ENCODE data around the gene NDP.

Gene NDP

DNA sequence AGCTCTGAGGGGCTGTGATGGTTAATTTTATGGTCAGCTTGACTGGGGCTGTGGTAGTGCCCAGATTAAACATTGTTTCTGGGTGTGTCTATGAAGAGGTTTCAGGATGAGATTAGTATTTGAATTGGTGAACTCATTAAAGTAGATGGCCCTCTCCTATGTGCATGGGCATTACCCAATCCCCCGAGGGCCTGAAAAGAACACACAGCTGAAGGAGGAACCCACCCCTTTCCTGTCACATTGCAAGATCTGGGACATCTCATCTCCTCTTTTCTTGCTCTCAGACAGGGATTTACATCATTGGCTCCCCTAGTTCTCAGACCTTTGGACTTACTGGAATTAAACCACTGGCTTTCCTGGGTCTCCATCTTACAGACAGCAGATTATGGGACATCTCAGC, 29.4 kb upstream of the NDP start:
- Histone ChIP-seq H3K27ac (ENCODE audit: low read depth, low read length) (no peak overlapping the region), H3K4me3 (ENCODE audit: low read length) (no peak overlapping the region), H3K9me3 (ENCODE audit: insufficient read depth, low read depth, low read length) (no peaks in the 10 kb centered on the region), H3K9ac (ENCODE audit: low read depth, low read length) (no peak overlapping the region), H3K27me3 (ENCODE audit: insufficient read depth, low read length) (no peaks in the 10 kb centered on the region), H3K36me3 (ENCODE audit: insufficient read depth, low read length) (no peaks in the 10 kb centered on the region), H3K4me1 (ENCODE audit: insufficient read depth, low read length) (no peaks in the 10 kb centered on the region)
- 89% methylated on average over 1 of the region's 1 CpG for WGBS

DNA sequence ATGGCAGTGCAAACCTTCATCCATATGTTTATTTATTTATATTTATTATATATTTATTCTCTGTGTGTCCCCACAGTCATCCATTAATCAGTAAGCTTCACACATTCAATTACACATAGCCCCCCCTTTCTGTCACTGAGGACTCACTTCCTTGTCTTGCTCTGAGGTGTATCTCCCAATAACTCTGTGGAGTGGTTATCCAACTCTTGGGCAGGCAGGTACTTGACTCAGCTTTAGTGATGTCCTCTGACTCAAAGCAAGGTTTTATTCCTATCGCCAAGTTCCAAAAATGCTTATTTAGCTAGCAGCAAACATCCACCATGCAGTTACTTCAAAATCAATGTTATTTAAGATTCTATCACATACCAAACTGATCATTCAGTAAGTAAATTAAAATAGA, 25.2 kb upstream of the NDP start:
- Histone ChIP-seq H3K36me3 (ENCODE audit: insufficient read depth, low read length) (no peaks in the 10 kb centered on the region), H3K9me3 (ENCODE audit: insufficient read depth, low read depth, low read length) (no peaks in the 10 kb centered on the region), H3K4me1 (ENCODE audit: insufficient read depth, low read length) (no peaks in the 10 kb centered on the region), H3K9ac (ENCODE audit: low read depth, low read length) (no peak overlapping the region), H3K4me3 (ENCODE audit: low read length) (no peak overlapping the region), H3K27ac (ENCODE audit: low read depth, low read length) (no peak overlapping the region), H3K27me3 (ENCODE audit: insufficient read depth, low read length) (no peaks in the 10 kb centered on the region)
- WGBS, result 93% methylated on average over 1 of the region's 1 CpG

DNA sequence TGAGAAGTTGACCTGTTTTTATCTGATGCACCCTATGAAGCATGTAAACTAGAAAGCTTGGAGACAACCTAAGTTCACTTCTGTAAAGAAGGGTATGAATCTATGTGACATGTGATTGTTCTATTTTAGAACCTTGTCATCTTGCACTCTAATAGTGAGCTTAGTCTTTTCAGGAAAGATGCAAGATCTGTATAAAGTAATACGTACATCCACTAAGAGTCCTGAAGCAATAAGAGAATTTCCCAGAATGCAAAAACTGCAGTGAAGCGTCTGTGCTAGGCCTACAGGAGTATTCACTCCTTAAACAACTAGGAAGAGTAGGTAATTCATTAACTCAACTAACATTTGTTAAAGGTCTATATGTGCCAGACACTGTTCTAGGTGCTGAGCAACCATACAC, 23.3 kb upstream of the NDP start:
- Histone ChIP-seq H3K9me3 (ENCODE audit: insufficient read depth, low read depth, low read length) (no peaks in the 10 kb centered on the region), H3K4me3 (ENCODE audit: low read length) (no peak overlapping the region), H3K27me3 (ENCODE audit: insufficient read depth, low read length) (no peaks in the 10 kb centered on the region), H3K36me3 (ENCODE audit: insufficient read depth, low read length) (no peaks in the 10 kb centered on the region), H3K27ac (ENCODE audit: low read depth, low read length) (no peak overlapping the region), H3K9ac (ENCODE audit: low read depth, low read length) (no peak overlapping the region), H3K4me1 (ENCODE audit: insufficient read depth, low read length) (no peaks in the 10 kb centered on the region)
- no CpG with 5 or more reads among the region's 2 CpGs for WGBS

DNA sequence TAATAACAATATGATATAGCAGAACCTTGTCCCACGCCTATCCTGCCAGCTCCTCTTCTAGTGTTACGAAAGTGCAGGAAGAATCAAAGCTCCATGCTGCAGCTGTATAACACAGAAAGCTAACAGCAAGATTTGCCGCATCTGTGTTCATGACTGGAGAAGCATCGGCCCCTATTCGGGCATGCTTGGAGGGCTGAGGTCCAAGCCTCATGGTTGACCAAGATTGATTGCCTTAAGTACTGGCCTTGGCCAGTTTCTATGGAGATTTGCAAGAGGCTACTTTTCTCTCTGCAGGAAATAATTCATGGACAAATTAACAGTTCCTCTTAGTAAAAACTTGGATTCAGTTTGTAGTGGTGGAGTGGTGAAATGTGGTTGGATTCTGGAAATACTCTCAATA, 12.9 kb upstream of the NDP start:
- WGBS, result 96% methylated on average over 5 of the region's 5 CpGs
- no peaks in the 10 kb centered on the region for H3K4me1 ChIP-seq (ENCODE audit: insufficient read depth, low read length)
- no peak overlapping the region for H3K27ac ChIP-seq (ENCODE audit: low read depth, low read length)
- no peak overlapping the region for H3K9ac ChIP-seq (ENCODE audit: low read depth, low read length)
- no peaks in the 10 kb centered on the region for H3K36me3 ChIP-seq (ENCODE audit: insufficient read depth, low read length)
- H3K4me3 ChIP-seq (ENCODE audit: low read length), result no peak overlapping the region
- no peaks in the 10 kb centered on the region for H3K27me3 ChIP-seq (ENCODE audit: insufficient read depth, low read length)
- no peaks in the 10 kb centered on the region for H3K9me3 ChIP-seq (ENCODE audit: insufficient read depth, low read depth, low read length)

DNA sequence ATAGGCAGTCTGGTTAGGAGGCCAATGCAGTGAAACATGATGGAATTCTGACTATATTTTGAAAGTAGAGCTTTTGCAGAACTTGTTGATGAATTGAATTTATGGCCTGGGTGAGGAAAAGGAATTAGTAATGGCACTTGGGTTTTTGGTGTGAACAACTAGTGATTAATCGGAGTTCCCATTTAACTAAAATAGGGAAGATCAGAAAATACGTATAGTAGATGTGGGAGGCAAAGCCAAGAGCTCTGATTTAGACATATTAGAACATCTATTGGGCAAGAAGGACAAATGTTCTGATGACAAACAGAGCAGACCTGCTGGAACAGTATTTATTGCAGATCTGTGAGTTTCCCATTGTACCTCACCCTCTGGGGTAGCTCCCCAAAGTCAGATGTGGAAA, 12.3 kb upstream of the NDP start:
- no peaks in the 10 kb centered on the region for H3K27me3 ChIP-seq (ENCODE audit: insufficient read depth, low read length)
- H3K9me3 ChIP-seq (ENCODE audit: insufficient read depth, low read depth, low read length), result no peaks in the 10 kb centered on the region
- H3K4me3 ChIP-seq (ENCODE audit: low read length), result no peak overlapping the region
- no peaks in the 10 kb centered on the region for H3K36me3 ChIP-seq (ENCODE audit: insufficient read depth, low read length)
- no peak overlapping the region for H3K9ac ChIP-seq (ENCODE audit: low read depth, low read length)
- 96% methylated on average over 2 of the region's 2 CpGs for WGBS
- no peak overlapping the region for H3K27ac ChIP-seq (ENCODE audit: low read depth, low read length)
- no peaks in the 10 kb centered on the region for H3K4me1 ChIP-seq (ENCODE audit: insufficient read depth, low read length)

DNA sequence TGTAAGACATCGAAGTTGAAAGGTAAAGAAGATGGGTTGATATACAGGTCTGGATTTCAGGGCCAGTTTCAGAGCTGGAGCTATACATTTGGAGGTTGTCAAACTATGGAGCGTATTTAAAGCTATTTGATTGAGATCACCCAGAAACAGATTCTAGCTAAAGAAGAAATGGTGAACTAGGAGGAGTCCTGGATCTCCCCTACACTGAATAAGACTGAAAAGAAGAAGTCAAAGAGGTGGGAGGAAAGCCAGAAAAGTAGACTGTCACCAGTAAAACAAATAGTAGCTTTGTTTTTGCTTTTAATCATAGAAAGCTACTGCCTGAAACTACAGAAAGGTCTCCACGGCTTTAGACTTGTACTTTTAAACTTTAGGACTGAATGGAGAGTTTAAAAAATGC, 5.0 kb upstream of the NDP start:
- Histone ChIP-seq H3K27me3 (ENCODE audit: insufficient read depth, low read length) (peaks cover 9% of the 10 kb centered on the region), H3K4me1 (ENCODE audit: insufficient read depth, low read length) (0 out of 2 replicates have a peak, but pooled peaks cover 6% of the 10 kb centered on the region), H3K27ac (ENCODE audit: low read depth, low read length) (no peak overlapping the region), H3K9me3 (ENCODE audit: insufficient read depth, low read depth, low read length) (no peaks in the 10 kb centered on the region), H3K9ac (ENCODE audit: low read depth, low read length) (no peak overlapping the region), H3K36me3 (ENCODE audit: insufficient read depth, low read length) (no peaks in the 10 kb centered on the region), H3K4me3 (ENCODE audit: low read length) (no peak overlapping the region)
- 98% methylated on average over 2 of the region's 3 CpGs for WGBS

DNA sequence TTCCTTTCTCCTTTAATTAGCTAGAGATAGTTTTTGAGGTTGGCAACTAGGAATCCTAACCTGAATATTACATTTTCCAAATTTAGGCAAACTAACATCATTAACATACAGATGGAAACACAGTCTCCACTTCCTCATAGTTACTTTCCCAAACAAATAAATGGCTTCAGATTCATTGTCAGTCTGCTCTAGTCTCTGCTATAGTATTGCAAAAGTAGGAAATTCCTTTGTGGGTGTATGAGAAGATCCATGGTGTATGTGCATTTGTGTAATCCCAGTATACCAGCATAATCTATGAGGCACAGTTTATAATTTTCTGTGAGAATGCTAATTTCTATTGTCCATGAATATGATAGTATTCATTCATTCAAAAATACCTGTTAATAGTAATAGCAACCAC, 3.0 kb upstream of the NDP start:
- H3K4me3 ChIP-seq (ENCODE audit: low read length), result no peak overlapping the region
- peaks cover 17% of the 10 kb centered on the region for H3K4me1 ChIP-seq (ENCODE audit: insufficient read depth, low read length)
- no peaks in the 10 kb centered on the region for H3K36me3 ChIP-seq (ENCODE audit: insufficient read depth, low read length)
- peaks cover 19% of the 10 kb centered on the region for H3K27me3 ChIP-seq (ENCODE audit: insufficient read depth, low read length)
- H3K9ac ChIP-seq (ENCODE audit: low read depth, low read length), result no peak overlapping the region
- H3K27ac ChIP-seq (ENCODE audit: low read depth, low read length), result no peak overlapping the region
- H3K9me3 ChIP-seq (ENCODE audit: insufficient read depth, low read depth, low read length), result no peaks in the 10 kb centered on the region

DNA sequence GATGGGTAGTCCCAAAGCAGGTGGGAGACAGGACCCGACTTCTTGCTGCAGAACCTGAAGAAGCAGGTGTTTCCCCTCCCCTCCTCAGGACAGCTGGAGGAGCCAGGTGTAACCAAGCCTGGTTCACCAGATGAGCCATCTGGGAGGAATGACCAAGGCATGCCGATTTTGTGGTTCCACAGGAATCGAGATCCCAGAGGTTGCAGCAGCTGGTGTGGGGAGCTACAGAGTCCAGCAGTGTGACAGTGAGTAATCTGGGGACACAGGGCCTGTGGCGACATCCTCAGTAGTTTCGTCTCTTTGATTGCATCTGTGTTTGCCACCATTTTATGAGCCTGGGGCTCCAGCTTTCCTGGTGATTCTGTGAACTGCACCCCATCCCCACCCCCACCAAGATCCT, 2.6 kb upstream of the NDP start:
- H3K4me1 ChIP-seq (ENCODE audit: insufficient read depth, low read length), result peaks cover 17% of the 10 kb centered on the region
- no peaks in the 10 kb centered on the region for H3K9me3 ChIP-seq (ENCODE audit: insufficient read depth, low read depth, low read length)
- peaks cover 19% of the 10 kb centered on the region for H3K27me3 ChIP-seq (ENCODE audit: insufficient read depth, low read length)
- no peak overlapping the region for H3K9ac ChIP-seq (ENCODE audit: low read depth, low read length)
- H3K4me3 ChIP-seq (ENCODE audit: low read length), result no peak overlapping the region
- 94% methylated on average over 5 of the region's 5 CpGs for WGBS
- no peak overlapping the region for H3K27ac ChIP-seq (ENCODE audit: low read depth, low read length)
- H3K36me3 ChIP-seq (ENCODE audit: insufficient read depth, low read length), result no peaks in the 10 kb centered on the region

DNA sequence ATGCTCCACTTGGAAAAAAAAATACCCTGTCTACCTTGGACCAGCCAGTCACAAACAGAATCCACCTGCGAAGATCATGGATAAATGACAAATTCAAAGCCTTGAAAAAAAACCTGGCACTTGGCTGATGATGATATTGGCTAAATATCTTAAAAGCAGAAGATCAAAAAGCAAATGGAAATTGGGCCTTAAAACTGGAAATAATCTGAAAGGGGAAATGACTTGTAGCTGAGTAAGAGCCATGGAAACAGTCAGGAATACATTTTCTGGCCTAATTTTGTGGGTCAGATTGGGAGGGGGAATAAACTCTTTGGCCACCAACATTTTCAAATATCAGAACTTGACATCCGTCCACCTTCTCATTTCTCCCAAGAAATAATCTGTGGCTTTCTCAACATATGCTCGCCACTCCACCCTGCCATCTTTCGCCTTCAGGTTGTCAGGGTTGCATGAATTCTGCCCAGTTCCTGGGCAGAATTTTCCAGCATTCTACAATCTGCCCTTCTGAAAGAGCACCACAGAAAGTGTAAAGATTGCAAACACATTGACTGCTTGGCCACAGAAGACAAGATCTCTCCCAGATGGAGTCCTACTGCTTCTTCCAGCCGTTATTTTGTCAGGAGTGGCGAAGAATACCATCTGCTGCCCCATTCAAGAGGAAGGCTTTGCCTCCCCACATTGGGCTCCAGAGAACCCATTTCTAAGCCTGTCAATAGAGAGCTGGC, 1.7 kb upstream of the NDP start:
- H3K4me1 ChIP-seq (ENCODE audit: insufficient read depth, low read length), result peaks cover 17% of the 10 kb centered on the region
- H3K36me3 ChIP-seq (ENCODE audit: insufficient read depth, low read length), result no peaks in the 10 kb centered on the region
- H3K9ac ChIP-seq (ENCODE audit: low read depth, low read length), result no peak overlapping the region
- peaks cover 19% of the 10 kb centered on the region for H3K27me3 ChIP-seq (ENCODE audit: insufficient read depth, low read length)
- H3K9me3 ChIP-seq (ENCODE audit: insufficient read depth, low read depth, low read length), result no peaks in the 10 kb centered on the region
- H3K27ac ChIP-seq (ENCODE audit: low read depth, low read length), result no peak overlapping the region
- H3K4me3 ChIP-seq (ENCODE audit: low read length), result no peak overlapping the region
- WGBS, result 96% methylated on average over 6 of the region's 6 CpGs

DNA sequence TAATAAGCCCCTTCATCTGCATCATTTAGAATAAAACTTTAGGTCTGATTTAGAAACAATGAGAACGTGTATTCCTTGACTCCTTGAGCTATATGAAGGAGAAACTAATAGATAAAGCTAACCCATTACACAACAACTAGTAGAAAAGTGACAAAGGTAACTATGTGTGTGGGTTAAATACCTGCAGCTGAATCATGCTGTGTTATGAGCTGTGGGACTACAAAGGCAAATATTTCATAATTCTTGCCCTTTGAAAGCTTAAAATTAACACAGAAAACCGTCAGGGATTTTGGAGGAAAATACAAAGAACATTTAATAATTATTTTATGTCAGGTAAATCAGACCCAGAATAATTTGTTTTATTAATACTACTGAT, 898 bp upstream of the NDP start:
- Histone ChIP-seq H3K9ac (ENCODE audit: low read depth, low read length) (no peak overlapping the region), H3K36me3 (ENCODE audit: insufficient read depth, low read length) (no peaks in the 10 kb centered on the region), H3K27ac (ENCODE audit: low read depth, low read length) (no peak overlapping the region), H3K9me3 (ENCODE audit: insufficient read depth, low read depth, low read length) (no peaks in the 10 kb centered on the region), H3K4me3 (ENCODE audit: low read length) (peak overlapping the region; percentile 51), H3K4me1 (ENCODE audit: insufficient read depth, low read length) (peaks cover 17% of the 10 kb centered on the region), H3K27me3 (ENCODE audit: insufficient read depth, low read length) (peaks cover 19% of the 10 kb centered on the region)
- WGBS, result no CpG with 5 or more reads among the region's 2 CpGs

DNA sequence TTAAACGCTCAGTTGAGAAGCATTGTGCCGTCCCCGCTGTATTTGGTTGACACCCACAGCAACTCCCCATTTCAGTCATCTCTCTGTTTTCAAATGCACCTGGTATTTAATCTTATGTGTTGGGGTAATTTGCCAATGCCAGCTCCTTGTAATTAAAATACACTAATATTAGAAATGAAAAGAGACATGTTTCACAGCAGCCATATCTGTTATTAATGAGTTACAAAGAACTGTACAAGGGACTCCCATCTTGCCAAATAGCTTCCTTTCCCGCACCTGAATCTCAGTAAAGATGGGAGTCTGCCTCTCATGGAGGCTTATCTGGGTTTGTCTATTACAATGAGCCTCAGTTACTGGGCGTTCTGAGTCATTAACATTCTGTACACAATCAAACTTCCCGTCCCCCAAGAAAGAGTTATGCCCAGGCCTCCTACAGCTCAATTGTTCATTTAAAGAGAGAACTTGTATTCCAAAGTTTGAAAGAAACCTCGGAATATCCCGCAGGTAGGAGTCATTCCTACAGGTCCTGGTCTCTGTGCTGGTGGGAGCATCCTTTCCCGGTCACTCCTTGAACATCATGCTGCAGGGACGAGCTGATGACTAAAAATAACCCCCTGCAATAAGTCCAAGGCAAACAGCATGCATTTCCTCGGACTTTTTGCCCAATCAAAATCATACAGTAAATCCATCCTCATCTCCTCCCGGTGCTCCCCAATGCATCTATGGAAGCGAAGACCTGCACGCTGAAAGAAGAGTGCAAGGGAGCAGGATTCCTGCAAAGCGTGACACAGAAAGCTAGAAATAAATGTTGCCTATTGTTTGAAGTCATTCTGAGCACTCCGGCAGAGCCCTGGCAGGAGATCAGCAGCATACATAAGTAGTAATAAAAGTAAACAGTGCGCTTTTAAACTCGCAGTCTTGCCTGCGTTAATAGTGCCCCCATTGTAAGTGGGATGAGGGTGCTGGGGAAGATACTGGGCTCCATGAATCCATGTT, 926 bp downstream of the NDP start:
- Histone ChIP-seq H3K4me1 (ENCODE audit: insufficient read depth, low read length) (peaks cover 17% of the 10 kb centered on the region), H3K36me3 (ENCODE audit: insufficient read depth, low read length) (no peaks in the 10 kb centered on the region), H3K9ac (ENCODE audit: low read depth, low read length) (0 out of 2 replicates have a peak overlapping the region, but pooled peaks have one; percentile 59), H3K9me3 (ENCODE audit: insufficient read depth, low read depth, low read length) (no peaks in the 10 kb centered on the region), H3K27me3 (ENCODE audit: insufficient read depth, low read length) (peaks cover 19% of the 10 kb centered on the region), H3K4me3 (ENCODE audit: low read length) (peak overlapping the region; percentile 51), H3K27ac (ENCODE audit: low read depth, low read length) (no peak overlapping the region)
- WGBS, result 77% methylated on average over 19 of the region's 19 CpGs

All from HUES64 (cell line).